ENCODE measurements around the gene UPK1B. TPM values are rescaled to one million over a fixed set of nuclear protein-coding genes. Genes with fewer than 3 reads are reported as not detected.

The UPK1B gene
- total and polyA plus RNA-seq, 4 donors, result 0.21 to 2.1 (median 0.56) TPM

GRCh38 chr3:119181765-119182164 lies 8.4 kb downstream of the UPK1B start:
- Histone ChIP-seq H3K4me3 (no peak overlapping the region), H3K27me3 (ENCODE audit: control insufficient read depth in 3 of 3, insufficient read depth in 3 of 3, low read length in 2 of 3) (no peaks in the 10 kb centered on the region), H3K9me3 (ENCODE audit: control insufficient read depth in 4 of 4, insufficient read depth in 3 of 4, low read length in 3 of 4) (no peaks in the 10 kb centered on the region), H3K36me3 (ENCODE audit: control insufficient read depth in 4 of 4, insufficient read depth in 4 of 4, low read length in 4 of 4) (no peaks in the 10 kb centered on the region), H3K9ac (ENCODE audit: insufficient read depth in 1 of 2, low read length in 2 of 2) (no peak overlapping the region), H3K27ac (ENCODE audit: low read depth in 1 of 2, low read length in 1 of 2) (no peak overlapping the region), H3K4me1 (ENCODE audit: control insufficient read depth in 5 of 5, insufficient read depth in 5 of 5, low read length in 5 of 5) (no peaks in the 10 kb centered on the region)
- no peak for ATAC-seq (ENCODE audit: insufficient read depth, low FRiP score)
- no peak for TF ChIP-seq CTCF (IDR thresholded peaks at IDR 0.05; ENCODE audit: control extremely low read depth, extremely low read depth)
- no peak for DNase-seq
- 81 to 86% methylated on average over 3 of the region's 3 CpGs for WGBS, 2 donors

- H3K27me3 ChIP-seq (ENCODE audit: control insufficient read depth in 3 of 3, insufficient read depth in 3 of 3, low read length in 2 of 3), result no peaks in the 10 kb centered on the region
- H3K9ac ChIP-seq (ENCODE audit: insufficient read depth in 1 of 2, low read length in 2 of 2), result no peak overlapping the region
- H3K9me3 ChIP-seq (ENCODE audit: control insufficient read depth in 4 of 4, insufficient read depth in 3 of 4, low read length in 3 of 4), result no peaks in the 10 kb centered on the region
- no peaks in the 10 kb centered on the region for H3K36me3 ChIP-seq (ENCODE audit: control insufficient read depth in 4 of 4, insufficient read depth in 4 of 4, low read length in 4 of 4)
- DNase-seq (no peak), ATAC-seq (ENCODE audit: insufficient read depth, low FRiP score) (no peak)
- H3K4me3 ChIP-seq, result no peak overlapping the region
- H3K4me1 ChIP-seq (ENCODE audit: control insufficient read depth in 5 of 5, insufficient read depth in 5 of 5, low read length in 5 of 5), result peaks cover 0 to 3% (median 0%) of the 10 kb centered on the region in 5 donors
- WGBS, 2 donors, result 77 to 85% methylated on average over 9 of the region's 9 CpGs
- no peak for TF ChIP-seq CTCF (IDR thresholded peaks at IDR 0.05; ENCODE audit: control extremely low read depth, extremely low read depth)
- H3K27ac ChIP-seq (ENCODE audit: low read depth in 1 of 2, low read length in 1 of 2), result no peak overlapping the region
These were observed 10.7 kb downstream of the UPK1B start for GRCh38 chr3:119184111-119184510.

GRCh38 chr3:119184796-119185570 lies 11.6 kb downstream of the UPK1B start:
- H3K4me3 ChIP-seq, result no peak overlapping the region
- no peak overlapping the region for H3K27ac ChIP-seq (ENCODE audit: low read depth in 1 of 2, low read length in 1 of 2)
- no peaks in the 10 kb centered on the region for H3K27me3 ChIP-seq (ENCODE audit: control insufficient read depth in 3 of 3, insufficient read depth in 3 of 3, low read length in 2 of 3)
- no peak overlapping the region for H3K9ac ChIP-seq (ENCODE audit: insufficient read depth in 1 of 2, low read length in 2 of 2)
- H3K9me3 ChIP-seq (ENCODE audit: control insufficient read depth in 4 of 4, insufficient read depth in 3 of 4, low read length in 3 of 4), result no peaks in the 10 kb centered on the region
- ATAC-seq (ENCODE audit: insufficient read depth, low FRiP score) (no peak), DNase-seq (no peak)
- no peaks in the 10 kb centered on the region for H3K36me3 ChIP-seq (ENCODE audit: control insufficient read depth in 4 of 4, insufficient read depth in 4 of 4, low read length in 4 of 4)
- H3K4me1 ChIP-seq (ENCODE audit: control insufficient read depth in 5 of 5, insufficient read depth in 5 of 5, low read length in 5 of 5), result peaks cover 0 to 6% (median 0%) of the 10 kb centered on the region in 5 donors
- TF ChIP-seq CTCF (IDR thresholded peaks at IDR 0.05; ENCODE audit: control extremely low read depth, extremely low read depth), result no peak
- WGBS, 2 donors, result 86 to 88% methylated on average over 7 of the region's 7 CpGs

- H3K27ac ChIP-seq (ENCODE audit: low read depth in 1 of 2, low read length in 1 of 2), result no peak overlapping the region
- no peak for DNase-seq
- H3K27me3 ChIP-seq (ENCODE audit: control insufficient read depth in 3 of 3, insufficient read depth in 3 of 3, low read length in 2 of 3), result no peaks in the 10 kb centered on the region
- H3K4me1 ChIP-seq (ENCODE audit: control insufficient read depth in 5 of 5, insufficient read depth in 5 of 5, low read length in 5 of 5), result peaks cover 0 to 6% (median 0%) of the 10 kb centered on the region in 5 donors
- no peak for TF ChIP-seq CTCF (IDR thresholded peaks at IDR 0.05; ENCODE audit: control extremely low read depth, extremely low read depth)
- H3K4me3 ChIP-seq, result no peak overlapping the region
- no peak for ATAC-seq (ENCODE audit: insufficient read depth, low FRiP score)
- H3K9me3 ChIP-seq (ENCODE audit: control insufficient read depth in 4 of 4, insufficient read depth in 3 of 4, low read length in 3 of 4), result no peaks in the 10 kb centered on the region
- H3K9ac ChIP-seq (ENCODE audit: insufficient read depth in 1 of 2, low read length in 2 of 2), result no peak overlapping the region
- no peaks in the 10 kb centered on the region for H3K36me3 ChIP-seq (ENCODE audit: control insufficient read depth in 4 of 4, insufficient read depth in 4 of 4, low read length in 4 of 4)
These were observed 13.9 kb downstream of the UPK1B start for GRCh38 chr3:119187266-119187665.

Measured in lung (tissue), 12 donors.